H9 (cell line): ENCODE measurements around the gene CHRNA3. TPM values are rescaled to one million over a fixed set of nuclear protein-coding genes. Genes with fewer than 3 reads are reported as not detected.

Experiments
- DNase-seq: peaks from one replicate; pipeline ENCODE4 v3.0.0-alpha.2; 2017
- H2AFZ ChIP-seq: one replicate; pipeline ENCODE4 v1.6.1; 2013; ENCODE audit warnings: mild to moderate bottlenecking, low read length, control low read depth, moderate library complexity
- H2AK5ac ChIP-seq: 2 replicates; pipeline ENCODE4 v1.6.1; 2013; ENCODE audit warnings: low read length, control low read depth, mixed read lengths; ENCODE audit not compliant: insufficient read length
- H2BK120ac ChIP-seq: one replicate; pipeline ENCODE4 v1.6.1; 2013; ENCODE audit warnings: low read depth, mild to moderate bottlenecking, low read length, control low read depth, inconsistent platforms; ENCODE audit not compliant: poor library complexity, severe bottlenecking
- H2BK12ac ChIP-seq: 2 replicates; pipeline ENCODE4 v1.6.1; 2013; ENCODE audit warnings: low read length, control low read depth, mixed read lengths, low read depth; ENCODE audit not compliant: insufficient read length
- H2BK15ac ChIP-seq: 2 replicates; pipeline ENCODE4 v1.6.1; 2013; ENCODE audit warnings: low read depth, low read length, control low read depth
- H2BK20ac ChIP-seq: one replicate; pipeline ENCODE4 v1.6.1; 2013; ENCODE audit warnings: low read depth, mild to moderate bottlenecking, low read length, control low read depth, inconsistent platforms; ENCODE audit not compliant: poor library complexity, severe bottlenecking
- H2BK5ac ChIP-seq: 2 replicates; pipeline ENCODE4 v1.6.1; 2013; ENCODE audit warnings: low read length, control low read depth, mixed read lengths; ENCODE audit not compliant: insufficient read length
- H3K14ac ChIP-seq: 2 replicates; pipeline ENCODE4 v1.6.1; 2013; ENCODE audit warnings: low read length, control low read depth; ENCODE audit not compliant: insufficient read depth
- H3K18ac ChIP-seq: 2 replicates; pipeline ENCODE4 v1.6.1; 2013; ENCODE audit warnings: low read depth, mild to moderate bottlenecking, mixed read lengths, low read length, control low read depth; ENCODE audit not compliant: insufficient read length
- H3K23ac ChIP-seq: 2 replicates; pipeline ENCODE4 v1.6.1; 2013; ENCODE audit warnings: low read length, control low read depth, mixed read lengths, low read depth; ENCODE audit not compliant: insufficient read length
- H3K23me2 ChIP-seq: 2 replicates; pipeline ENCODE4 v1.6.1; 2013; ENCODE audit warnings: low read depth, mild to moderate bottlenecking, mixed read lengths, low read length, control low read depth; ENCODE audit not compliant: insufficient read length, poor library complexity, severe bottlenecking
- H3K27ac ChIP-seq: 2 replicates; pipeline ENCODE4 v1.5.1; 2013; ENCODE audit warnings: low read length, control low read depth, mixed read lengths, low read depth; ENCODE audit not compliant: insufficient read length
- H3K27me3 ChIP-seq: 2 replicates; pipeline ENCODE4 v1.6.1; 2013; ENCODE audit warnings: low read length, control low read depth, inconsistent platforms; ENCODE audit not compliant: insufficient read depth
- H3K4ac ChIP-seq: 2 replicates; pipeline ENCODE4 v1.6.1; 2013; ENCODE audit warnings: low read depth, mild to moderate bottlenecking, control low read depth, inconsistent platforms, low read length, moderate library complexity
- H3K4me1 ChIP-seq: 2 replicates; pipeline ENCODE4 v1.6.1; 2013; ENCODE audit warnings: low read length, control low read depth, inconsistent platforms; ENCODE audit not compliant: insufficient read depth
- H3K4me2 ChIP-seq: 2 replicates; pipeline ENCODE4 v1.6.1; 2013; ENCODE audit warnings: low read length, control low read depth, mixed read lengths; ENCODE audit not compliant: insufficient read length, insufficient read depth
- H3K56ac ChIP-seq: 2 replicates; pipeline ENCODE4 v1.6.1; 2013; ENCODE audit warnings: low read depth, mild to moderate bottlenecking, mixed read lengths, low read length, control low read depth; ENCODE audit not compliant: insufficient read length
- H3K79me1 ChIP-seq: 2 replicates; pipeline ENCODE4 v1.6.1; 2013; ENCODE audit warnings: low read depth, mild to moderate bottlenecking, moderate library complexity, low read length, control low read depth, inconsistent platforms; ENCODE audit not compliant: insufficient read depth, poor library complexity, severe bottlenecking
- H3K79me2 ChIP-seq: 2 replicates; pipeline ENCODE4 v1.6.1; 2013; ENCODE audit warnings: low read length, control low read depth, inconsistent platforms; ENCODE audit not compliant: insufficient read depth
- H3K9ac ChIP-seq: 2 replicates; pipeline ENCODE4 v1.6.1; 2013; ENCODE audit warnings: low read length, control low read depth, mixed read lengths; ENCODE audit not compliant: insufficient read length; ENCODE audit errors: extremely low read depth
- H3K9me3 ChIP-seq: one replicate; pipeline ENCODE4 v1.6.1; 2013; ENCODE audit warnings: low read depth, low read length, inconsistent platforms; ENCODE audit not compliant: control insufficient read depth
- H3T11ph ChIP-seq: one replicate; pipeline ENCODE4 v1.6.1; 2013; ENCODE audit warnings: mild to moderate bottlenecking, low read length, control low read depth, inconsistent platforms
- H4K20me1 ChIP-seq: one replicate; pipeline ENCODE4 v1.6.1; 2013; ENCODE audit not compliant: control insufficient read depth, insufficient read length, insufficient read depth
- H4K5ac ChIP-seq: 2 replicates; pipeline ENCODE4 v1.6.1; 2013; ENCODE audit warnings: low read depth, mild to moderate bottlenecking, mixed read lengths, low read length, control low read depth; ENCODE audit not compliant: insufficient read length
- H4K8ac ChIP-seq: replicated peaks from 2 replicates; pipeline ENCODE4 v1.6.1; 2013; ENCODE audit warnings: low read length, control low read depth, mixed read lengths, low read depth; ENCODE audit not compliant: insufficient read length
- H4K91ac ChIP-seq: 2 replicates; pipeline ENCODE4 v1.6.1; 2013; ENCODE audit warnings: low read depth, mild to moderate bottlenecking, moderate library complexity, mixed read lengths, low read length, control low read depth; ENCODE audit not compliant: insufficient read length
- H3K27ac Mint-ChIP-seq, 3 experiments: 2 replicates in 2 of 3; 3 replicates in 1 of 3; pipeline ENCODE4 v1.8.0; 2020 to 2021; ENCODE audit warnings: mixed read lengths in 3 of 3, mild to moderate bottlenecking in 1 of 3, moderate library complexity in 1 of 3
- H3K27me3 Mint-ChIP-seq: 2 replicates; pipeline ENCODE4 v1.8.0; 2021; ENCODE audit warnings: low read depth, mild to moderate bottlenecking, moderate library complexity, mixed read lengths
- H3K36me3 Mint-ChIP-seq, 3 experiments: 2 replicates in 2 of 3; 3 replicates in 1 of 3; pipeline ENCODE4 v1.8.0; 2020 to 2021; ENCODE audit warnings: low read depth in 3 of 3, mixed read lengths in 3 of 3; ENCODE audit not compliant: insufficient read depth in 1 of 3
- H3K4me1 Mint-ChIP-seq, 2 experiments: 2 replicates each; pipeline ENCODE4 v1.8.0; 2020; ENCODE audit warnings: mixed read lengths in 2 of 2
- H3K4me3 Mint-ChIP-seq, 2 experiments: 2 replicates in 1 of 2; 3 replicates in 1 of 2; pipeline ENCODE4 v1.8.0; 2020 to 2021; ENCODE audit warnings: mild to moderate bottlenecking in 2 of 2, mixed read lengths in 2 of 2, moderate library complexity in 1 of 2
- H3K9me3 Mint-ChIP-seq, 2 experiments: 2 replicates in 1 of 2; 3 replicates in 1 of 2; pipeline ENCODE4 v1.8.0; 2020; ENCODE audit warnings: mild to moderate bottlenecking in 2 of 2, mixed read lengths in 2 of 2, moderate library complexity in 1 of 2
- CTCF ChIP-seq: fragments of 200-600 bp; sonication (generic); conservative IDR thresholded peaks from 3 replicates; pipeline ENCODE4 v1.8.0; 2021; ENCODE audit warnings: antibody characterized with exemption, mild to moderate bottlenecking
- WGBS: extraction: QIAGEN DNeasy Blood & Tissue Kit; methylation state at CpG from one replicate; pipeline ENCODE4 v1.1.7; 2013; ENCODE audit warnings: missing lambda C conversion rate, low lambda C conversion rate, mixed read lengths; ENCODE audit not compliant: insufficient read length; ENCODE audit errors: extremely low coverage; 5-methylcytosine and 5-hydroxymethylcytosine counted together
- total RNA-seq: library from RNA; stranded (reverse); gene quantifications from 2 replicates; pipeline ENCODE4 v1.2.1, GENCODE V29; 2021

CHRNA3 gene
- total RNA-seq, 1 experiment from 2014 or later: 0.81 TPM

DNA sequence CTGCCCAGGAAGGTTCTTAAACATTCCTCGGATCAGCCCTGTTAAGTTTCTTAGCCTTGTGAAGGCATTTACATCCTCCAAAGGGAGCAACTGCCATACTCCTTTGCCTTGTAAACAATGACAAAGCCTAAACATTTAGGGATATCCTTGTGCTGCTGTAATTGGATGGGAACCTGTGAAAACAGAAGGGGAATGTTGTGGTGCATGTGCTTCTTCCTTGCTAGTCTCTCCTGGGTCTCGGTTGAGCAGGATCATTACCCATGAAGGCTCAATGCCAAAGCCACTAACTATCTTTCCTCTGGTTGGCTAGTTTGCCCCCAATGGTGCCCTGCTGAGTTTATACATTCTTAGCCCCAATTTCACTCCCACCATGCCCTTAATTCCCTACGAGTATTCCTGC, 17.3 kb downstream of the CHRNA3 start:
- H3K14ac ChIP-seq: no peak overlapping the region
- H2BK12ac ChIP-seq: no peak overlapping the region
- peaks cover 15 to 40% (median 17%) of the 10 kb centered on the region in 3 experiments for H3K36me3 Mint-ChIP-seq
- H3K18ac ChIP-seq: no peak overlapping the region
- H4K5ac ChIP-seq: no peak overlapping the region
- no peak for DNase-seq
- H3K56ac ChIP-seq: no peak overlapping the region
- peaks cover 24 to 43% of the 10 kb centered on the region in 2 experiments for H3K9me3 Mint-ChIP-seq
- H2BK120ac ChIP-seq: no peak overlapping the region
- WGBS: no CpG with 5 or more reads among the region's 3 CpGs
- no peak overlapping the region for H3K27ac Mint-ChIP-seq
- no peak for TF ChIP-seq CTCF
- no peak overlapping the region for H2BK20ac ChIP-seq
- no peaks in the 10 kb centered on the region for H3K9me3 ChIP-seq
- no peak overlapping the region for H3T11ph ChIP-seq
- no peak overlapping the region for H2AK5ac ChIP-seq
- H3K79me2 ChIP-seq: no peaks in the 10 kb centered on the region
- H3K9ac ChIP-seq: no peak overlapping the region
- H3K4me3 Mint-ChIP-seq: no peak overlapping the region; a peak in 1 of 5 replicates
- no peak overlapping the region for H3K27ac ChIP-seq
- H3K4me2 ChIP-seq: no peak overlapping the region
- H3K4me1 Mint-ChIP-seq: peaks cover 0 to 4% of the 10 kb centered on the region in 2 experiments; a peak in 2 of 4 replicates
- H4K20me1 ChIP-seq: no peaks in the 10 kb centered on the region
- no peaks in the 10 kb centered on the region for H3K27me3 ChIP-seq
- H3K4me1 ChIP-seq: no peaks in the 10 kb centered on the region
- no peak overlapping the region for H4K8ac ChIP-seq
- H3K23ac ChIP-seq: no peak overlapping the region
- H2BK15ac ChIP-seq: no peak overlapping the region
- no peak overlapping the region for H4K91ac ChIP-seq
- H2AFZ ChIP-seq: no peak overlapping the region
- no peak overlapping the region for H2BK5ac ChIP-seq
- no peak overlapping the region for H3K4ac ChIP-seq
- H3K23me2 ChIP-seq: no peaks in the 10 kb centered on the region
- no peaks in the 10 kb centered on the region for H3K79me1 ChIP-seq
- H3K27me3 Mint-ChIP-seq: peaks cover 21% of the 10 kb centered on the region
